NB4 (cell line): ENCODE data around the gene LRRK1.

ENCODE experiments used
- DNase-seq: peaks from one replicate; pipeline ENCODE4 v3.0.0; 2010; ENCODE audit warnings: low read depth
- H3K4me3 ChIP-seq: one replicate; pipeline ENCODE4 v1.5.1; 2011; ENCODE audit warnings: mild to moderate bottlenecking, low read depth, low read length, moderate library complexity
- CTCF ChIP-seq: IDR thresholded peaks from one replicate; pipeline ENCODE4 v1.5.1; 2012; ENCODE audit warnings: low read depth, low read length
- MAX ChIP-seq: IDR thresholded peaks from 2 replicates; pipeline ENCODE4 v1.6.1; 2011; ENCODE audit warnings: low read depth, low read length
- MYC ChIP-seq: IDR thresholded peaks from 2 replicates; pipeline ENCODE4 v1.6.1; 2011; ENCODE audit warnings: low read depth, low read length
- POLR2A ChIP-seq: IDR thresholded peaks from 2 replicates; pipeline ENCODE4 v1.6.1; 2011; ENCODE audit warnings: mild to moderate bottlenecking; ENCODE audit not compliant: insufficient read length; ENCODE audit errors: extremely low read depth

Gene LRRK1

GRCh38 chr15:100947760-100948429 is 28.7 kb downstream of the LRRK1 start:
- no peak overlapping the region for H3K4me3 ChIP-seq
- no peak for TF ChIP-seq CTCF
- TF ChIP-seq MYC: no peak
- no peak for DNase-seq

- H3K4me3 ChIP-seq: no peak overlapping the region
- TF ChIP-seq CTCF (no peak), MYC (no peak), MAX (no peak), POLR2A (no peak)
Measured at GRCh38 chr15:100948430-100948762, 29.2 kb downstream of the LRRK1 start.

GRCh38 chr15:100949691-100950090 is 30.5 kb downstream of the LRRK1 start:
- no peak for DNase-seq
- TF ChIP-seq CTCF: no peak
- no peak for TF ChIP-seq MYC
- no peak for TF ChIP-seq MAX
- no peak for TF ChIP-seq POLR2A
- no peak overlapping the region for H3K4me3 ChIP-seq

More at GRCh38 chr15:100948430-100948762, 29.2 kb downstream of the LRRK1 start:
- DNase-seq: no peak

- DNase-seq: peak; percentile 27
- TF ChIP-seq MYC (no peak), MAX (no peak)
- H3K4me3 ChIP-seq: no peak overlapping the region
Measured at GRCh38 chr15:100951965-100952364, 32.8 kb downstream of the LRRK1 start.

GRCh38 chr15:100952566-100952965 is 33.4 kb downstream of the LRRK1 start:
- TF ChIP-seq POLR2A (no peak), MAX (no peak), CTCF (no peak), MYC (no peak)
- no peak overlapping the region for H3K4me3 ChIP-seq
- no peak for DNase-seq

- no peak overlapping the region for H3K4me3 ChIP-seq
- TF ChIP-seq POLR2A: no peak
- no peak for TF ChIP-seq MAX
- TF ChIP-seq CTCF: no peak
- no peak for TF ChIP-seq MYC
- no peak for DNase-seq
Measured at GRCh38 chr15:100958326-100959065, 39.3 kb downstream of the LRRK1 start.
